Esophagus muscularis mucosa (tissue), 3 donors: Measurements from ENCODE around the gene BLOC1S6.

ENCODE experiments used
- CTCF ChIP-seq, 3 experiments: fragments of 200-600 bp in 2 of 3; fragments of 450-650 bp in 1 of 3; sonication (generic) in 2 of 3; IDR thresholded peaks; one replicate each; pipeline ENCODE4 v1.5.1; 2017 to 2019; ENCODE audit warnings: antibody characterized with exemption in 3 of 3, mild to moderate bottlenecking in 2 of 3, moderate library complexity in 1 of 3
- EP300 ChIP-seq: sonication (generic); formaldehyde crosslinking; IDR thresholded peaks from one replicate; pipeline ENCODE4 v1.6.1; 2017; ENCODE audit warnings: antibody characterized with exemption

GRCh38 chr15:45645026-45645980 is 58.1 kb downstream of the BLOC1S6 start:
- TF ChIP-seq EP300 = no peak
- TF ChIP-seq CTCF (IDR thresholded peaks at IDR 0.05) = no peak
